Nephron (organoid): ENCODE measurements around the gene CDH12.

Experiments
- H3K27ac Mint-ChIP-seq, 3 experiments: 2 replicates each; pipeline ENCODE4 v1.8.0; 2020; ENCODE audit warnings: mixed read lengths in 3 of 3, mild to moderate bottlenecking in 2 of 3, moderate library complexity in 1 of 3
- H3K27me3 Mint-ChIP-seq: 2 replicates; pipeline ENCODE4 v1.8.0; 2021; ENCODE audit warnings: low read depth, mild to moderate bottlenecking, moderate library complexity, mixed read lengths
- H3K36me3 Mint-ChIP-seq: 2 replicates; pipeline ENCODE4 v1.8.0; 2020; ENCODE audit warnings: low read depth, mixed read lengths
- H3K4me1 Mint-ChIP-seq: 2 replicates; pipeline ENCODE4 v1.8.0; 2020; ENCODE audit warnings: mixed read lengths
- H3K4me3 Mint-ChIP-seq, 3 experiments: 2 replicates each; pipeline ENCODE4 v1.8.0; 2020; ENCODE audit warnings: mild to moderate bottlenecking in 3 of 3, mixed read lengths in 3 of 3, moderate library complexity in 2 of 3
- H3K9me3 Mint-ChIP-seq: 2 replicates; pipeline ENCODE4 v1.8.0; 2020; ENCODE audit warnings: mixed read lengths
- CTCF ChIP-seq, 3 experiments: fragments of 200-600 bp; sonication (generic); IDR thresholded peaks; one replicate each; pipeline ENCODE4 v1.5.0; 2021; ENCODE audit warnings: antibody characterized with exemption in 3 of 3; ENCODE audit not compliant: unreplicated experiment in 3 of 3

Gene CDH12

GRCh38 chr5:22605473-22605872 lies 247.7 kb downstream of the CDH12 start:
- peaks cover 9% of the 10 kb centered on the region for H3K9me3 Mint-ChIP-seq
- no peaks in the 10 kb centered on the region for H3K27me3 Mint-ChIP-seq
- no peak for TF ChIP-seq CTCF (IDR thresholded peaks at IDR 0.05; ENCODE audit: unreplicated experiment in 3 of 3)
- H3K4me3 Mint-ChIP-seq: no peak overlapping the region
- H3K36me3 Mint-ChIP-seq: no peaks in the 10 kb centered on the region
- H3K27ac Mint-ChIP-seq: no peak overlapping the region
- no peaks in the 10 kb centered on the region for H3K4me1 Mint-ChIP-seq

- Mint-ChIP-seq H3K4me3 (no peak overlapping the region), H3K36me3 (no peaks in the 10 kb centered on the region)
- TF ChIP-seq CTCF (IDR thresholded peaks at IDR 0.05; ENCODE audit: unreplicated experiment in 3 of 3): no peak
These were observed 248.4 kb downstream of the CDH12 start for GRCh38 chr5:22604711-22605110.

GRCh38 chr5:22598796-22599195 lies 254.3 kb downstream of the CDH12 start:
- H3K4me3 Mint-ChIP-seq: no peak overlapping the region
- H3K9me3 Mint-ChIP-seq: no peaks in the 10 kb centered on the region
- no peaks in the 10 kb centered on the region for H3K27me3 Mint-ChIP-seq
- H3K4me1 Mint-ChIP-seq: no peaks in the 10 kb centered on the region
- no peaks in the 10 kb centered on the region for H3K36me3 Mint-ChIP-seq
- no peak for TF ChIP-seq CTCF (IDR thresholded peaks at IDR 0.05; ENCODE audit: unreplicated experiment in 3 of 3)
- H3K27ac Mint-ChIP-seq: no peak overlapping the region

More at GRCh38 chr5:22604711-22605110, 248.4 kb downstream of the CDH12 start:
- H3K27me3 Mint-ChIP-seq: no peaks in the 10 kb centered on the region
- H3K9me3 Mint-ChIP-seq: peaks cover 9% of the 10 kb centered on the region
- no peak overlapping the region for H3K27ac Mint-ChIP-seq
- no peaks in the 10 kb centered on the region for H3K4me1 Mint-ChIP-seq

GRCh38 chr5:22596404-22596970 lies 256.7 kb downstream of the CDH12 start:
- Mint-ChIP-seq H3K27ac (no peak overlapping the region), H3K4me3 (no peak overlapping the region), H3K36me3 (no peaks in the 10 kb centered on the region), H3K4me1 (no peaks in the 10 kb centered on the region), H3K9me3 (no peaks in the 10 kb centered on the region), H3K27me3 (no peaks in the 10 kb centered on the region)
- no peak for TF ChIP-seq CTCF (IDR thresholded peaks at IDR 0.05; ENCODE audit: unreplicated experiment in 3 of 3)

GRCh38 chr5:22594491-22594890 lies 258.7 kb downstream of the CDH12 start:
- no peaks in the 10 kb centered on the region for H3K36me3 Mint-ChIP-seq
- no peaks in the 10 kb centered on the region for H3K27me3 Mint-ChIP-seq
- H3K27ac Mint-ChIP-seq: no peak overlapping the region
- no peak overlapping the region for H3K4me3 Mint-ChIP-seq
- H3K4me1 Mint-ChIP-seq: no peaks in the 10 kb centered on the region
- H3K9me3 Mint-ChIP-seq: no peaks in the 10 kb centered on the region
- TF ChIP-seq CTCF (IDR thresholded peaks at IDR 0.05; ENCODE audit: unreplicated experiment in 3 of 3): no peak

- no peaks in the 10 kb centered on the region for H3K9me3 Mint-ChIP-seq
- no peak overlapping the region for H3K27ac Mint-ChIP-seq
- no peak for TF ChIP-seq CTCF (IDR thresholded peaks at IDR 0.05; ENCODE audit: unreplicated experiment in 3 of 3)
- no peak overlapping the region for H3K4me3 Mint-ChIP-seq
- H3K4me1 Mint-ChIP-seq: no peaks in the 10 kb centered on the region
- no peaks in the 10 kb centered on the region for H3K27me3 Mint-ChIP-seq
- no peaks in the 10 kb centered on the region for H3K36me3 Mint-ChIP-seq
These were observed 259.6 kb downstream of the CDH12 start for GRCh38 chr5:22593592-22593991.
